Testis (tissue), 3 donors: ENCODE results near the gene ABCA3. TPM values are rescaled to one million over a fixed set of nuclear protein-coding genes. Genes with fewer than 3 reads are reported as not detected.

Source experiments
- DNase-seq: peaks from one replicate; pipeline ENCODE4 v3.0.0-alpha.2; 2019
- H3K27ac ChIP-seq, 2 donors: fragments of 200-600 bp; sonication (generic); one replicate each; pipeline ENCODE4 v1.5.1; 2019
- H3K27me3 ChIP-seq: fragments of 200-600 bp; sonication (generic); one replicate; pipeline ENCODE4 v1.5.1; 2019
- H3K36me3 ChIP-seq: fragments of 200-600 bp; sonication (generic); one replicate; pipeline ENCODE4 v1.5.1; 2017; ENCODE audit warnings: low read depth; ENCODE audit errors: missing control alignments
- H3K4me1 ChIP-seq: fragments of 200-600 bp; sonication (generic); one replicate; pipeline ENCODE4 v1.5.1; 2019
- H3K4me3 ChIP-seq, 2 donors: fragments of 200-600 bp; sonication (generic); one replicate each; pipeline ENCODE4 v1.5.1; 2017 to 2019
- H3K9me3 ChIP-seq: fragments of 200-600 bp; sonication (generic); one replicate; pipeline ENCODE4 v1.5.1; 2017
- POLR2A ChIP-seq: fragments of 450-650 bp; IDR thresholded peaks from one replicate; pipeline ENCODE4 v1.6.1; 2017; ENCODE audit warnings: antibody characterized with exemption, mild to moderate bottlenecking, moderate library complexity
- WGBS, 2 donors: methylation state at CpG; one replicate each; pipeline ENCODE4 v1.1.5; 2018; 5-methylcytosine and 5-hydroxymethylcytosine counted together
- intact Hi-C: fragments of 100-400 bp; cut with DNase I; formaldehyde crosslinking; loops from one replicate; pipeline ENCODE4 v1.15.1; 2023; ENCODE audit warnings: low total_unique reads
- polyA plus RNA-seq: library from polyadenylated mRNA; stranded (reverse); fragments of 350-450 nt; fragmentation: Illumina TruSeq; extraction: RNeasy Lipid Tissue Mini Kit (QIAGEN cat#74804); gene quantifications from one replicate; pipeline ENCODE4 v1.2.3, GENCODE V29; 2014; ENCODE audit warnings: low read depth, low replicate concordance; ENCODE audit not compliant: insufficient read depth
- total RNA-seq, 2 donors: library from RNA; depleted of rRNA; stranded (reverse); fragments of >200 nt; gene quantifications; one replicate each; pipeline ENCODE4 v1.2.3, GENCODE V29; 2016
- TF ChIP-seq, protein P1 (sequence below), 3 experiments: fragments of 450-650 bp in 2 of 3; fragments of 200-600 bp in 1 of 3; sonication (generic) in 1 of 3; IDR thresholded peaks; one replicate each; pipeline ENCODE4 v1.5.1; 2016 to 2019; ENCODE audit warnings: antibody characterized with exemption in 3 of 3, mild to moderate bottlenecking in 2 of 3, moderate library complexity in 1 of 3

The ABCA3 gene
- total and polyA plus RNA-seq, 3 donors from 2014 or later: 24.5 to 38.1 (median 35.1) TPM

DNA sequence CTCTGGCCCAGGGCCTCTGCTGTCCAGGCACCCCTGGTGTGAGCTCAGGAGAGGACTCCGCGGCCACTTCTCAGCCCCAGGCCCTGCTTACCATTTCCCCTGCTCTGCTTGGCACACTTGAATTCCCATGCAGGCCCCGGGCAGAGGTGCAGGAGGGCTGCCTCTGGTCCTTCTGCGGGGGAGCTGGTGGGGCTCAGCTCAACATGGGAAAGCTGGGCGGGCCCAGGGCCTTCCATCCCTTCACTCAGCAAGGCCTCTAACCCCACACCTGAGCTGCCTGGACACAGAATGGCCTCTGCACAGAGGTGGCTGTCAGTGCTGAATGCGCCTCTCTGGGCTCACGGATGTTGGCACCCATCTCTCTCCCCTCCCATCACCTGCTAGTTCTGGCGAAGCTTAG is 60.1 kb downstream of the ABCA3 start:
- no peak for TF ChIP-seq POLR2A
- TF ChIP-seq, protein P1, sequence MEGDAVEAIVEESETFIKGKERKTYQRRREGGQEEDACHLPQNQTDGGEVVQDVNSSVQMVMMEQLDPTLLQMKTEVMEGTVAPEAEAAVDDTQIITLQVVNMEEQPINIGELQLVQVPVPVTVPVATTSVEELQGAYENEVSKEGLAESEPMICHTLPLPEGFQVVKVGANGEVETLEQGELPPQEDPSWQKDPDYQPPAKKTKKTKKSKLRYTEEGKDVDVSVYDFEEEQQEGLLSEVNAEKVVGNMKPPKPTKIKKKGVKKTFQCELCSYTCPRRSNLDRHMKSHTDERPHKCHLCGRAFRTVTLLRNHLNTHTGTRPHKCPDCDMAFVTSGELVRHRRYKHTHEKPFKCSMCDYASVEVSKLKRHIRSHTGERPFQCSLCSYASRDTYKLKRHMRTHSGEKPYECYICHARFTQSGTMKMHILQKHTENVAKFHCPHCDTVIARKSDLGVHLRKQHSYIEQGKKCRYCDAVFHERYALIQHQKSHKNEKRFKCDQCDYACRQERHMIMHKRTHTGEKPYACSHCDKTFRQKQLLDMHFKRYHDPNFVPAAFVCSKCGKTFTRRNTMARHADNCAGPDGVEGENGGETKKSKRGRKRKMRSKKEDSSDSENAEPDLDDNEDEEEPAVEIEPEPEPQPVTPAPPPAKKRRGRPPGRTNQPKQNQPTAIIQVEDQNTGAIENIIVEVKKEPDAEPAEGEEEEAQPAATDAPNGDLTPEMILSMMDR (IDR thresholded peaks at IDR 0.05): no peak
- H3K27ac ChIP-seq: no peak overlapping the region
- H3K27me3 ChIP-seq: no peaks in the 10 kb centered on the region
- no peaks in the 10 kb centered on the region for H3K4me1 ChIP-seq
- no peak for DNase-seq
- no peaks in the 10 kb centered on the region for H3K36me3 ChIP-seq
- no peaks in the 10 kb centered on the region for H3K9me3 ChIP-seq
- 87 to 93% methylated on average over 3 to 7 of the region's 8 CpGs for WGBS, 2 donors
- H3K4me3 ChIP-seq: no peak overlapping the region
- intact Hi-C loops: no loop called here

DNA sequence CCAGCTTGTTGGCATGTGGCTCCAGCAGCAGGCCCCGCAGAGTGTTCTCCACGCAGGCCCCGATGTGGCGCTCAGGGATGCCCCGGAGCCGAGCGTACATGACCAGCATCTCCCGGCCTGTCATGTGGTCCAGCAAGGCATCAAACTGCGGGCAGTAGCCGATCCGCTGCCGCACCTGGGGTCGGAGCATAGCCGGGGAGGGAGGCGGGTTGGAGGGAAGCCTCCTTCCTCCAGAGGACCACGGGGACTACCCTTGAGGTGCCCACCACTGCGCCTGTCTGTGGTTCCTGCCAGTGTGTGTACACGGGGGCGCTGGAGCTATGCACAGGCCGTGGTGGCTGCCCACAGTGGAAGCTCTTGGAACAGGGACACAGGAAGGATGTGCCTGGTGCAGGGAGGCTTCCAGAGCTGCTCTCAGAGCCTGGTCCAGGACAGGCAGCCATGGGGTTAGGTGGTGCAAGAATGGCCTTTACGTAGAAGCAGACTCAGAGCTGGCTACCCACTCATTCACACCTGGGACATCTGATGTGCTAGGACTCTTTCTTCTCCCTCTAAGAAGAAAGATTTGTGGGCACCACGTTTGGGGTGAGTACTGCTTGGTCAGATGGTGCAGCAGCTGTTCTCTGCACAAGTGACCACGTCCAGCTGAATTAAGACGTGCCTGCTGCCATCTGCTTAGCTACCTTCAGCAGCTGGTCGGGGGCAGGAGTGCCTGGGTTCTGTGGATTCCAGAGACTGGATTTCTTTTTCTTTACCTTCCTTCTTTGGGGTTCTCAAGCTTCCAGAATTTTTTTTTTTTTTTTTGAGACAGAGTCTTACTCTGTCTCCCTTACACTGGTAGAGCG is 61.4 kb downstream of the ABCA3 start:
- Histone ChIP-seq H3K4me3 (no peak overlapping the region), H3K4me1 (no peaks in the 10 kb centered on the region), H3K27ac (no peak overlapping the region), H3K27me3 (no peaks in the 10 kb centered on the region), H3K36me3 (no peaks in the 10 kb centered on the region), H3K9me3 (no peaks in the 10 kb centered on the region)
- intact Hi-C loops: no loop called here
- 85 to 86% methylated on average over 15 to 26 of the region's 26 CpGs for WGBS, 2 donors
- TF ChIP-seq POLR2A: no peak
- TF ChIP-seq, protein P1 (IDR thresholded peaks at IDR 0.05): no peak
- DNase-seq: no peak

DNA sequence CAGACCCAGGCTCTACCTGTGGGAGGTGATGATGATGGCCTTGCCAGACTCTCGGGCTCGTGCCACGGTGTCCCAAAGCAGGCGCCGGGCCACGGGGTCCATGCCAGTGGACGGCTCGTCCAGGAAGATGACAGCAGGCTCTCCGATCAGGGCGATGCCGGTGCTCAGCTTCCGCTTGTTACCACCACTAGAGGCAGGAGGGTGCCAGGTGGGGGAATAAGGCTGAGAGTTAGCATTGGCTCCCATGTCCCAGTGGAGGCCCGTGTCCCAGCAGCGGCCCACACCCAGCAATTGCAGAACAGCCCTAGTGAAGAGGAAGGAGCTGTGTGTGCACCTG is 62.3 kb downstream of the ABCA3 start:
- intact Hi-C loops: no loop called here
- H3K4me1 ChIP-seq: no peaks in the 10 kb centered on the region
- no peak overlapping the region for H3K4me3 ChIP-seq
- no peaks in the 10 kb centered on the region for H3K27me3 ChIP-seq
- no peak for TF ChIP-seq POLR2A
- TF ChIP-seq, protein P1 (IDR thresholded peaks at IDR 0.05): no peak
- DNase-seq: no peak
- no peaks in the 10 kb centered on the region for H3K36me3 ChIP-seq
- H3K27ac ChIP-seq: no peak overlapping the region
- no peaks in the 10 kb centered on the region for H3K9me3 ChIP-seq
- WGBS, 2 donors: 88 to 95% methylated on average over 8 of the region's 14 CpGs

DNA sequence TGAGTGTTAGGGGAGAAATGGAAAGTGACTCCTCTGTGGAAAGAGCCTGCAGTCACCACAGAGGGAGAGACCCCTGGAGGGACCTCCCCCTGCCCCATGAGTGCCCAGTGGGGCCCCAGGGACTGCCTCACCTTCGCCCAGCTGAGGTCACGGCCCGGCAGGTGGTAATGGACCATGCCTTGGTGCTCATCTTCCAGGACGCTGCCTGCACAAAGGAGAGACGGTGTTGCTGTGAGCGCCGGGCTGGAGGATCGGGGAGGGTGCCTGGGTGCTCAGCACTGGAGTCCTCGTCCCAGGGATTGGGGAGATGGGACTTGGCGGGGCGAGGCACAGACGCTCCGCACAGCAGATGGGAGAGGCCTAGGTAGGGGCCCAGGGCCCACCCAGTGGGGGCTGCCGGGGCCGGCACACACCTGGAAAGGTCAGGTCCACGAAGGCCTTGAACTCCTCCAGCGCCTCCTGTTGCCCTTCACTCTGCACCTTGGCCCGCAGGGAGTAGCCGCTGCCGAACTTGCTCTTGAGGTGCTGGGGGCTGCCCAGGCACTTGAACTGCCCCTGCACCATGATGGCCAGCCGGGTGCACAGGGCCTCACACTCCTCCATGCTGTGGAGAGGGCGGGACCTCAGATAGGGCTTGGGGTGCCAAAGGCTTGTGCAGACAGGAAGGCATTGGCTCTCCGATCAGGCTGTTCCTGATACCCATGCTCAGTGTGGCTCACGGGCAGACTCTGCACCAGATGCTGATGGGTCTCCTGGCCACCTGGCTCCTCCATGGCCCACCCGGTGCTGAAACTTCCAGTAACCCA is 62.9 kb downstream of the ABCA3 start:
- H3K27ac ChIP-seq: no peak overlapping the region
- DNase-seq: no peak

More for the DNA sequence above, 62.9 kb downstream of the ABCA3 start:
- 85 to 90% methylated on average over 13 to 22 of the region's 25 CpGs for WGBS, 2 donors
- intact Hi-C loops: no loop called here
- H3K36me3 ChIP-seq: no peaks in the 10 kb centered on the region
- H3K4me3 ChIP-seq: no peak overlapping the region
- no peaks in the 10 kb centered on the region for H3K4me1 ChIP-seq
- no peaks in the 10 kb centered on the region for H3K9me3 ChIP-seq
- H3K27me3 ChIP-seq: no peaks in the 10 kb centered on the region
- no peak for TF ChIP-seq POLR2A
- TF ChIP-seq, protein P1 (IDR thresholded peaks at IDR 0.05): no peak
